ENCODE measurements around the gene CERS2.

GRCh38 chr1:150999926-151000325 lies 25.3 kb upstream of the CERS2 start:
- no peak for TF ChIP-seq CTCF (IDR thresholded peaks at IDR 0.05; ENCODE audit: low read depth, low read length, missing input control)
- TF ChIP-seq SP1 (IDR thresholded peaks at IDR 0.05): no peak
- no peak for TF ChIP-seq GABPA (IDR thresholded peaks at IDR 0.05 in 1 of 2, conservative IDR thresholded peaks at IDR 0.05 in 1 of 2)
- TF ChIP-seq YY1 (IDR thresholded peaks at IDR 0.05): no peak
- no peak for TF ChIP-seq REST (IDR thresholded peaks at IDR 0.05)
- TF ChIP-seq ZBTB33 (IDR thresholded peaks at IDR 0.05): no peak
- TF ChIP-seq RAD21 (IDR thresholded peaks at IDR 0.05): no peak
- TF ChIP-seq MAX (IDR thresholded peaks at IDR 0.05): no peak
- no peak for TF ChIP-seq JUND (IDR thresholded peaks at IDR 0.05)
- TF ChIP-seq FOXA2 (IDR thresholded peaks at IDR 0.05): no peak

All from liver (tissue), 3 donors.